ENCODE results near the gene PLAC8. TPM values are rescaled to one million over a fixed set of nuclear protein-coding genes. Genes with fewer than 3 reads are reported as not detected.

PLAC8 gene
- total and polyA plus RNA-seq, 2 of the 8 experiments (the other 6 are each of a cell fraction or from before 2014, with no cell fraction given): 0.98 to 1.1 TPM

- FAIRE-seq (no peak), DNase-seq (ENCODE audit: low read depth in 1 of 2, low spot score in 2 of 2) (no peak)
- H3K18ac ChIP-seq (ENCODE audit: extremely low read depth, low read length): no peak overlapping the region
- H3K56ac ChIP-seq (replicated peaks; ENCODE audit: insufficient read length, low read depth, low read length): no peak overlapping the region
- no peaks in the 10 kb centered on the region for H3K27me3 ChIP-seq (replicated peaks in 1 of 4; ENCODE audit: control insufficient read depth in 3 of 4, extremely low read depth in 1 of 4, insufficient read depth in 3 of 4, low read length in 3 of 4)
- H3K9ac ChIP-seq (replicated peaks in 1 of 4; ENCODE audit: extremely low read depth in 1 of 4, low read depth in 3 of 4, low read length in 3 of 4): no peak overlapping the region
- no peak overlapping the region for H3K23ac ChIP-seq (ENCODE audit: insufficient read length)
- H3K4me3 ChIP-seq (ENCODE audit: extremely low read depth in 1 of 4, insufficient read depth in 2 of 4, low read depth in 3 of 4, low read length in 4 of 4): no peak overlapping the region
- H2BK15ac ChIP-seq (ENCODE audit: low read length): no peak overlapping the region
- H3K4ac ChIP-seq (replicated peaks; ENCODE audit: insufficient read length, low read depth, low read length): no peak overlapping the region
- no peaks in the 10 kb centered on the region for H3K9me3 ChIP-seq (ENCODE audit: insufficient read depth in 2 of 2, low read depth in 1 of 2, low read length in 1 of 2)
- no peak overlapping the region; the same call in 1 of the 2 replicates for H4K8ac ChIP-seq (ENCODE audit: extremely low read depth, insufficient read depth, low read length)
- H3K27ac ChIP-seq (ENCODE audit: low read depth, low read length): no peak overlapping the region
- no peaks in the 10 kb centered on the region for H3K23me2 ChIP-seq (ENCODE audit: low read depth, low read length)
- ChIA-PET CTCF (ENCODE audit: partially characterized antibody) (interaction anchor here (1.2 kb wide), 1 partner anchor 154 kb away, joined by 3 read pairs; no protein-coding TSS in a partner anchor), POLR2A (ENCODE audit: partially characterized antibody) (no interaction called here)
- H2AK5ac ChIP-seq (ENCODE audit: low read depth, low read length): no peak overlapping the region
- no peaks in the 10 kb centered on the region for H3K79me2 ChIP-seq (ENCODE audit: control insufficient read depth in 1 of 2, insufficient read depth in 2 of 2, low read length in 2 of 2)
- no peak overlapping the region for H3K14ac ChIP-seq (ENCODE audit: insufficient read length)
- H3K4me2 ChIP-seq (ENCODE audit: insufficient read depth in 1 of 2, low read depth in 2 of 2, low read length in 2 of 2): no peak overlapping the region
- 84% methylated on average over 5 of the region's 5 CpGs; no CpG with 5 or more reads in 1 of the 2 experiments for WGBS, 2 experiments (ENCODE audit: extremely low coverage in 1 of 2, insufficient coverage in 1 of 2, insufficient read length in 1 of 2, insufficient replicate concordance in 2 of 2, low coverage in 1 of 2, low lambda C conversion rate in 2 of 2, missing lambda C conversion rate in 1 of 2)
- H4K5ac ChIP-seq (ENCODE audit: insufficient read length, low read depth, low read length): no peak overlapping the region
- H3K36me3 ChIP-seq (ENCODE audit: control insufficient read depth in 2 of 4, insufficient read depth in 4 of 4, low read length in 3 of 4): no peaks in the 10 kb centered on the region
- no peaks in the 10 kb centered on the region for H3K4me1 ChIP-seq (replicated peaks in 1 of 4; ENCODE audit: control insufficient read depth in 3 of 4, insufficient read depth in 4 of 4, low read length in 3 of 4)
- no peaks in the 10 kb centered on the region for H4K20me1 ChIP-seq (replicated peaks in 1 of 2; ENCODE audit: control insufficient read depth in 1 of 2, insufficient read depth in 2 of 2, low read length in 2 of 2)
- no peaks in the 10 kb centered on the region for H3K79me1 ChIP-seq (ENCODE audit: low read depth, low read length)
- H2AFZ ChIP-seq (ENCODE audit: low read length): no peak overlapping the region
- no peak overlapping the region for H4K91ac ChIP-seq (replicated peaks; ENCODE audit: insufficient read length, low read length)
- no peak overlapping the region for H2BK5ac ChIP-seq (ENCODE audit: low read depth, low read length)
- no peak overlapping the region for H2BK120ac ChIP-seq (replicated peaks; ENCODE audit: low read depth, low read length)
- H2BK12ac ChIP-seq (ENCODE audit: low read depth, low read length): no peak overlapping the region
- H2BK20ac ChIP-seq (ENCODE audit: low read length): no peak overlapping the region
- TF ChIP-seq BRCA1 (IDR thresholded peaks at IDR 0.05; ENCODE audit: low read depth, low read length): no peak
- no peak for TF ChIP-seq BACH1 (IDR thresholded peaks at IDR 0.05; ENCODE audit: low read length)
- TF ChIP-seq HDAC6 (IDR thresholded peaks at IDR 0.05; ENCODE audit: low read depth, low read length): no peak
- TF ChIP-seq RFX5 (IDR thresholded peaks at IDR 0.05; ENCODE audit: borderline replicate concordance, low read depth, low read length): no peak
- TF ChIP-seq CEBPB (IDR thresholded peaks at IDR 0.05; ENCODE audit: low read depth, low read length): no peak
- no peak for TF ChIP-seq ZNF274 (IDR thresholded peaks at IDR 0.05; ENCODE audit: borderline replicate concordance, extremely low read depth, low read length)
- TF ChIP-seq TCF12 (IDR thresholded peaks at IDR 0.05; ENCODE audit: low read depth, low read length): no peak
- TF ChIP-seq MAX (IDR thresholded peaks at IDR 0.05): no peak
- TF ChIP-seq SIN3A (conservative IDR thresholded peaks at IDR 0.05 in 1 of 2, IDR thresholded peaks at IDR 0.05 in 1 of 2; ENCODE audit: low read depth in 1 of 2, low read length in 2 of 2): no peak
- TF ChIP-seq EP300 (IDR thresholded peaks at IDR 0.05; ENCODE audit: borderline replicate concordance in 1 of 2, low read depth in 2 of 2, low read length in 2 of 2): no peak
- no peak for TF ChIP-seq EZH2 (IDR thresholded peaks at IDR 0.05; ENCODE audit: low read depth, low read length, severe bottlenecking)
- no peak for TF ChIP-seq SRF (IDR thresholded peaks at IDR 0.05; ENCODE audit: low read depth, low read length)
- TF ChIP-seq FOSL1 (IDR thresholded peaks at IDR 0.05; ENCODE audit: insufficient read depth, low read depth, low read length): no peak
These were observed 13.9 kb upstream of the PLAC8 start for GRCh38 chr4:83128240-83128929.
